Activated T-cell treated with anti-CD3 and anti-CD28 coated beads, Interleukin-2, amount 50 U/mL, for 1 hour (primary cell): ENCODE results near the gene PPDPF.
A peak's percentile ranks its signal among the peaks of the same experiment; 100 is the strongest.
"Not testable (repeated sequence)": the region's sequence is repeated elsewhere in the genome, so short reads cannot be mapped to it uniquely, and the experiment has no call there.

Experiments used
- DNase-seq: peaks from one replicate; pipeline ENCODE4 v3.0.0-alpha.2; 2020

Gene PPDPF

DNA sequence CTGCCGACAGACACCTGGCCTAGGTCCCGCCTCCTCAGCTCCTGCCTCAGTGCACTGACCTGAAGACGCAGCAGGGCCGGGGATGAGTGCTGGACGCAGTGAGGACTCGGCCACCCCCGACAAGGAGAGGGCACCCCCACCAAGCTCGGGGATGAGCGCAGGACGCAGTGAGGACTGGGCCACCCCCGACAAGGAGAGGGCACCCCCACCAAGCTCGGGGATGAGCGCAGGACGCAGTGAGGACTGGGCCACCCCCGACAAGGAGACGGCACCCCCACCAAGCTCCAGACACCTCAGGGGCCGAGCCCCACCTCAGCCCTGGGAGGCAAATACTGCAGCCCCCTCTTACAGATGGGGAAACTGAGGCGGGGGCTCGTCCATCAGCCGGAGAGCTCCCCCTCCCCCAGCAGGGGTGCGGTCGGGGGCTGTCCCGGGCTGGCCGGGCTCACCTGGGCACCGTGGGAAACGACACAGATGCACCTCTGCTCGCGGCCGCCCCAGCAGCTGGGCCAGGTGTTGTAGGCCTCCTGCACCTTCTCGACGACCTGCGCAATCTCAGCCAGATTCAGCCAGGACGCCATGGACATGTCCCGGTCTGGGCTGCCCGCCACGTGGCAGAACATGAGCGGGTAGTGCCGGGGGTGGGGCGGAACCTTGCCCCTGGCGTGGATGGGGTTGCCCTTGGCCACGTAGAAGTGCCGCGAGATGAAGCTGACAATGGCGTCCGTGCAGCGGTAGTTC lies 46.0 kb downstream of the PPDPF start:
- DNase-seq = no peak

DNA sequence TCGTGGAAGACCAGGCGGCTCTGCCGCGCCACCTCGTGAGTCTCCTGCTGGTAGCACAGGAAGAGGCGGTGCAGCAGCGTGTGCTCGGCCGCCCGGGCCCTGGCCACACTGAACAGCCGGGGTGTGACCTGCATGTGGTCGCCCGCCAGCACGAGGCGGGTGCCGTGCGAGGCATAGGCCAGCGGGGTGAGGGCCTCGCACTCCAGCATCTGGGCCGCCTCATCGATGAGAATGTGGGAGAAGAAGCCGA lies 46.5 kb downstream of the PPDPF start:
- DNase-seq = no peak

- peak; percentile 62 for DNase-seq
Measured at GRCh38 chr20:63567386-63568169, 47.0 kb downstream of the PPDPF start.

DNA sequence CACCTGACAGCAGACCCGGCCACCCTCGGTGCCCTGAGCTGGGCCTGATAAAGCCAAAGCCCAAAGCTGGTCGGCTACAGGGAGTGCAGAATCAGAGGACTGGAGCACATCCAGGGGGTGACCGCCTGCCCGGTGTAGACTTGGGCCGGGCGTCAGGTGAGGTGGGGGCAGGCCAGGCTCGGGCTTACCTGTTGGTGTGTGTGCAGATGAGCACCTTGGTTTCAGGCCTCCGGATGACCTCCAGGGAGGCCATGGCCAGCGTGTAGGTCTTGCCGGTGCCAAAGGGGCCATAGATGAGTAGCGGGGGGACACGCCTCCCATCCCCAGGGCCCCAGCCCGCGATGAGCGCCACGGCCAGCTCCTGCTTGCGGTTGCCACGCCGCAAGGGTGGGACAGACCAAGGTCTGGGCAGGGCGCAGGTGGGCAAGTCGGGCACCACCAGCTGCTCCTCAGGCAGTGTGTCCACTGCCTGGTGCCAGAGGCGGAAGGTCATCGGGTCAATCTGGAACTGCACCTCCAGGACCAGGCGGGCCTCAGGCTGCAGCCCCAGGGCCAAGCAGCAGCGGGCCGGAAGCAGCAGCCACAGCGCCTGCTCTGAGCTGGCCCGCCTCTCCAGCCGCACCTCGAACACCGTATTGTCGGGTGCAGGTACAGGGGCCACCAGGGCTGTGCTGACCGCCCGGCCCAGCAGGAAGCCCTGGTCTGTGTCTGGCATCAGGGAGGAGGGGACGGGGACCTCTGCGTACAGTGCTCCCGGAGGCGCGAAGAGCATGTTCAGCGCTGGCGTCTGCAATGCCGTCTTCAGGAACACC lies 47.8 kb downstream of the PPDPF start:
- DNase-seq = no peak

DNA sequence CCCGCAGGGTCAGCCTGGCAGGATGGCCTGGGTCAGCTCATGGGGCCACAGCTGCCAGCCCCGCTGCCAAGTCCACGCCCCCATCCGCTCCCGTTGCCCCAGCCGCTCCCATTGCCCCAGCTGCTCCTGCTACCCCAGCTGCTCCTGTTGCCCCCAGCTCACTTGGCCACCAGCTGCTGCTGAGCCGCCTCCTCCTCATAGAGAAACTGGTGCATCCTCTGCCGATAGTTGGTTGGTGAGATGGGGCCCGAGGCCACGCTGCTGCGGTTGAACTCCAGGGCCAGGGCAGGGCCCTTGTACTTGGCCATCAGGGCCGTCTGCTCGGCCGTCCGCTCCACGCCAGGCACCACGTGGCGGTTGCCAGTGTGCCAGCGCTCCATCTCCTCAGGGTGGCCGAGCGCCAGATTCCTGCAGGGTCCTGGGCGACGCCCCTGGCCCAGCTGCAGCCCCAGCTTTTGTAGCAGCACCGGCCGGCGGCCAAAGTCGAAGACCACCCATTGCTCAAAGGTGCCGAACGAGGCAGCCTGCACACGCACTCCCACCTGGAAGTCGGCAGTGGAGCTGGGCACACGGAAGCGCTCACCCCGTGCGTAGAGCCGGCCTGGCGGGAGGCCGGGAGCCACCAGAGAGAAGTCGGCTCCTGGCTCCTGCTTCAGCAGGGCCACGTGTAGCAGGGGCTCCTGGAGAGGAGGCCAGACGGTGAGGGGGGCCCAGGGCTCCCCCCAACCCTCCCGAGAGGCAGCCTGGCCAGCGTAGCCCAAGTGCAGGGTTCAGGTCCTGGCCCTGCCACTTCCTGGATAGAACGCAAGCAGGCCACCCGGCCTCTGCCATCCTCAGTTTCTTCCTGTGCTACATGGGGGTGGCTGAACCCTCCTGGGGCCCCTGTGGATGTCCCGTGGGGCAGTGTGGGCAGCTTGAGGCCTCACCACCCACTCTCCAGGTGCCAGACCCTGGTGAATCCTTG lies 48.7 kb downstream of the PPDPF start:
- DNase-seq = no peak

- DNase-seq = no peak
Measured at GRCh38 chr20:63570281-63571086, 49.9 kb downstream of the PPDPF start.

GRCh38 chr20:63571087-63571478 lies 50.5 kb downstream of the PPDPF start:
- not testable (repeated sequence) for DNase-seq
